HG03565 (cell line): ENCODE data around the gene ELP2.
"Not testable (repeated sequence)": the region's sequence is repeated elsewhere in the genome, so short reads cannot be mapped to it uniquely, and the experiment has no call there.

Experiments
- ATAC-seq: cut with Tn5 transposase; IDR thresholded peaks from one replicate; pipeline ENCODE4 v1.9.1; 2021; ENCODE audit warnings: mild to moderate bottlenecking, moderate library complexity; ENCODE audit not compliant: unreplicated experiment

Gene ELP2

GRCh38 chr18:36155851-36156757 lies 26.4 kb downstream of the ELP2 start:
- ATAC-seq: no peak

GRCh38 chr18:36157441-36157840 lies 27.7 kb downstream of the ELP2 start:
- no peak for ATAC-seq

- ATAC-seq: no peak
Measured at GRCh38 chr18:36158266-36158867, 28.7 kb downstream of the ELP2 start.

GRCh38 chr18:36160959-36161371 lies 31.3 kb downstream of the ELP2 start:
- ATAC-seq: no peak

GRCh38 chr18:36162981-36163380 lies 33.3 kb downstream of the ELP2 start:
- ATAC-seq: no peak

GRCh38 chr18:36167692-36168218 lies 38.1 kb downstream of the ELP2 start:
- no peak for ATAC-seq

GRCh38 chr18:36168296-36168695 lies 38.6 kb downstream of the ELP2 start:
- ATAC-seq: not testable (repeated sequence)

- ATAC-seq: no peak
Measured at GRCh38 chr18:36169938-36170337, 40.2 kb downstream of the ELP2 start.

GRCh38 chr18:36175481-36175880 lies 45.8 kb downstream of the ELP2 start:
- no peak for ATAC-seq

- no peak for ATAC-seq
Measured at GRCh38 chr18:36176177-36176584, 46.5 kb downstream of the ELP2 start.

- no peak for ATAC-seq
Measured at GRCh38 chr18:36176711-36177110, 47.0 kb downstream of the ELP2 start.

GRCh38 chr18:36177913-36178312 lies 48.2 kb downstream of the ELP2 start:
- ATAC-seq: no peak

GRCh38 chr18:36179562-36180355 lies 50.1 kb downstream of the ELP2 start:
- ATAC-seq: no peak

- no peak for ATAC-seq
Measured at GRCh38 chr18:36181441-36181840, 51.7 kb downstream of the ELP2 start.

- no peak for ATAC-seq
Measured at GRCh38 chr18:36181898-36182506, 52.3 kb downstream of the ELP2 start.

GRCh38 chr18:36183033-36183432 lies 53.3 kb downstream of the ELP2 start:
- ATAC-seq: no peak

- ATAC-seq: no peak
Measured at GRCh38 chr18:36183987-36184386, 54.3 kb downstream of the ELP2 start.

- no peak for ATAC-seq
Measured at GRCh38 chr18:36185157-36185556, 55.5 kb downstream of the ELP2 start.

- ATAC-seq: no peak
Measured at GRCh38 chr18:36185901-36186460, 56.3 kb downstream of the ELP2 start.

GRCh38 chr18:36186461-36187192 lies 56.9 kb downstream of the ELP2 start:
- ATAC-seq: no peak
